ENCODE measurements around the gene ANKRD34A. TPM values are rescaled to one million over a fixed set of nuclear protein-coding genes. Genes with fewer than 3 reads are reported as not detected.
A peak's percentile ranks its signal among the peaks of the same experiment; 100 is the strongest.

Gene ANKRD34A
- total RNA-seq, 1 donor from 2014 or later: 0.56 TPM

DNA sequence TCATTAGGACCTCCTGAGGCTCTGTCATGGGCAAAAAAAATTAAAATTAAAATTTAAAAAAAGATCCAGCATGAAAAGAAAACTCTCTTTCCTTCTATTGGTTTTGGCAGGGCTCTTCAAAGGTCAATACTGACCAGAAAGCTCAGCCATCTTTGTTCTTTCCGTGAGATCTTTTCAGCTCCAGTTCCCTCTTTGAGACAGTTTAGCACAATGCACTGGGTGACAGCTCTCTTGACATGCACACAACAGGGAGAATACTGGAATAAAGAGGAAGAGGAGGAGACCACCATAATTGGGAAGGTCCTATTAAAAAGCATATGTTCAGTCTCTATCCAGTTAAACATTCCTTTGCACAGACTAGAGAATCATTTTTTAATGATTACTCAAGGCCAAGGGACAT, 12.8 kb downstream of the ANKRD34A start:
- DNase-seq (ENCODE audit: low spot score): no peak
- peak overlapping the region; percentile 58 for H3K4me3 Mint-ChIP-seq (ENCODE audit: unreplicated experiment)
- H3K4me1 Mint-ChIP-seq (ENCODE audit: unreplicated experiment): peaks cover 30% of the 10 kb centered on the region
- peaks cover 30% of the 10 kb centered on the region for H3K36me3 Mint-ChIP-seq (ENCODE audit: low read depth, unreplicated experiment)
- H3K27me3 Mint-ChIP-seq (ENCODE audit: unreplicated experiment): peaks cover 2% of the 10 kb centered on the region
- TF ChIP-seq, protein P1, sequence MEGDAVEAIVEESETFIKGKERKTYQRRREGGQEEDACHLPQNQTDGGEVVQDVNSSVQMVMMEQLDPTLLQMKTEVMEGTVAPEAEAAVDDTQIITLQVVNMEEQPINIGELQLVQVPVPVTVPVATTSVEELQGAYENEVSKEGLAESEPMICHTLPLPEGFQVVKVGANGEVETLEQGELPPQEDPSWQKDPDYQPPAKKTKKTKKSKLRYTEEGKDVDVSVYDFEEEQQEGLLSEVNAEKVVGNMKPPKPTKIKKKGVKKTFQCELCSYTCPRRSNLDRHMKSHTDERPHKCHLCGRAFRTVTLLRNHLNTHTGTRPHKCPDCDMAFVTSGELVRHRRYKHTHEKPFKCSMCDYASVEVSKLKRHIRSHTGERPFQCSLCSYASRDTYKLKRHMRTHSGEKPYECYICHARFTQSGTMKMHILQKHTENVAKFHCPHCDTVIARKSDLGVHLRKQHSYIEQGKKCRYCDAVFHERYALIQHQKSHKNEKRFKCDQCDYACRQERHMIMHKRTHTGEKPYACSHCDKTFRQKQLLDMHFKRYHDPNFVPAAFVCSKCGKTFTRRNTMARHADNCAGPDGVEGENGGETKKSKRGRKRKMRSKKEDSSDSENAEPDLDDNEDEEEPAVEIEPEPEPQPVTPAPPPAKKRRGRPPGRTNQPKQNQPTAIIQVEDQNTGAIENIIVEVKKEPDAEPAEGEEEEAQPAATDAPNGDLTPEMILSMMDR (IDR thresholded peaks at IDR 0.05; ENCODE audit: unreplicated experiment): no peak
- no peaks in the 10 kb centered on the region for H3K9me3 Mint-ChIP-seq (ENCODE audit: unreplicated experiment)
- no peak overlapping the region for H3K27ac Mint-ChIP-seq (ENCODE audit: unreplicated experiment)

DNA sequence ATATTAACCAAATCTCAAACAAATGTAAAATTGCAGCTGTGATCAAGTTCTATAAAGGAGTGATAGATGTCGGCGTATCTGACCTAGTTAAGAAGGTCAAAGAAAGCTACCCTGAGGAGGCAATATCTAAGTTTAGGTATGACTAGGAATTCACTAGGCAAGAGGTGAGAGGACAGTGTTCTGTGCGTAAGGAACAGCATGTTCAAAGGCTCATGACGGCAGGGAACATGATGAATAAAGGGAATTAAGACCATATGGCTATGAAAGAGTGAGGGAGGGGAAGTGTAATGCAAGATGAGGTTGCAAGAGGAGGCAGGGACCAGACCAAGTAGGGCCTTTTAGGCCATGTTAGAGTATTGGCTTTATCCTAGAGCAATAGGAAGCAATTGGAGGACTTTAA, 15.2 kb downstream of the ANKRD34A start:
- H3K36me3 Mint-ChIP-seq (ENCODE audit: low read depth, unreplicated experiment): peaks cover 35% of the 10 kb centered on the region

DNA sequence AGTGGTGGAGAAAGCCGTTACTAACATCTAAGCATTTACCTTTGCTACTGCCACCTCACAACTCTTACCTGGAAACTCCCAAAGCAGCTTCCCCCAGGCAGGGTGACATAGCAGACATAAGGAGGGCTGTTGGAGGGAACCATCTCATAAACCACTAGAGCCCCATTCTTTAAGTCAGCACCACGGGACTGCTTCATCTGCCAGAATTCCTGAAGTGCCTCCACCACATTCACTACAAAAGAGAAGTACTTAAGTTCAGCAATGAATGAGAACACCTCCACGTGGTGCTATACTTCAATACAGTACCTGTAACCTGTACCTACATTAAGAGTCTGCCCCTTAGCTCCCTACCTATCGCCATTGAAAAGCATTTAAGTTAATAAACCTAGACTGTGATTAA, 16.8 kb downstream of the ANKRD34A start:
- DNase-seq (ENCODE audit: low spot score): no peak
- Mint-ChIP-seq H3K4me3 (ENCODE audit: unreplicated experiment) (no peak overlapping the region), H3K4me1 (ENCODE audit: unreplicated experiment) (peaks cover 4% of the 10 kb centered on the region), H3K27ac (ENCODE audit: unreplicated experiment) (no peak overlapping the region), H3K27me3 (ENCODE audit: unreplicated experiment) (no peaks in the 10 kb centered on the region), H3K9me3 (ENCODE audit: unreplicated experiment) (no peaks in the 10 kb centered on the region), H3K36me3 (ENCODE audit: low read depth, unreplicated experiment) (peaks cover 46% of the 10 kb centered on the region)
- TF ChIP-seq, protein P1 (IDR thresholded peaks at IDR 0.05; ENCODE audit: unreplicated experiment): no peak

More for the DNA sequence above, 15.2 kb downstream of the ANKRD34A start:
- Mint-ChIP-seq H3K4me1 (ENCODE audit: unreplicated experiment) (peaks cover 9% of the 10 kb centered on the region), H3K4me3 (ENCODE audit: unreplicated experiment) (no peak overlapping the region), H3K27ac (ENCODE audit: unreplicated experiment) (no peak overlapping the region), H3K9me3 (ENCODE audit: unreplicated experiment) (no peaks in the 10 kb centered on the region), H3K27me3 (ENCODE audit: unreplicated experiment) (no peaks in the 10 kb centered on the region)
- TF ChIP-seq, protein P1 (IDR thresholded peaks at IDR 0.05; ENCODE audit: unreplicated experiment): no peak
- DNase-seq (ENCODE audit: low spot score): no peak

DNA sequence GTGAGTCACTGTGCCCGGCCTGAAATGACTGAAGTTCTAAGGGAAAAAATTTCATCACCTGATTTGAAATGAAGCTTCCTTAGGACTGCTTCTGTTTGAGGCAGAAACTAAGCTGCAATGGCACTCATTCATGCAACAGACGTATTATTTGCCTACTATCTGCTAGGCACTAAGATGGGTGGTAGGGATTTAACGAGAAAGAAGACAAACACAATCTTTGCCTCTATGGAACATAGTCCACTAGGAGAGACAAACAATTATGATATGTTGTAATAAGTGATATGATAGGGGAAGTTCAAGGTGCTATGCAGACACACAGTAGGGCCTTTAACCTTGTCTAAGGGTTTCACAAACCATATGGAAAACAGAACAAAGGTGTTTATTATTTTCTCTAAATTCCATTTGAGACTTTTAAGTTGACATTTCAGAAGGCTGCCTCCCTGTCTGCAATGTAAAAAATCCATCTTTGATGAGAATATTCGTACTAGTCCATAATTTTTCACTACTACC, 17.8 kb downstream of the ANKRD34A start:
- Mint-ChIP-seq H3K4me3 (ENCODE audit: unreplicated experiment) (no peak overlapping the region), H3K4me1 (ENCODE audit: unreplicated experiment) (peaks cover 4% of the 10 kb centered on the region), H3K27me3 (ENCODE audit: unreplicated experiment) (no peaks in the 10 kb centered on the region), H3K9me3 (ENCODE audit: unreplicated experiment) (no peaks in the 10 kb centered on the region), H3K27ac (ENCODE audit: unreplicated experiment) (no peak overlapping the region), H3K36me3 (ENCODE audit: low read depth, unreplicated experiment) (peaks cover 48% of the 10 kb centered on the region)
- TF ChIP-seq, protein P1 (IDR thresholded peaks at IDR 0.05; ENCODE audit: unreplicated experiment): no peak
- no peak for DNase-seq (ENCODE audit: low spot score)

DNA sequence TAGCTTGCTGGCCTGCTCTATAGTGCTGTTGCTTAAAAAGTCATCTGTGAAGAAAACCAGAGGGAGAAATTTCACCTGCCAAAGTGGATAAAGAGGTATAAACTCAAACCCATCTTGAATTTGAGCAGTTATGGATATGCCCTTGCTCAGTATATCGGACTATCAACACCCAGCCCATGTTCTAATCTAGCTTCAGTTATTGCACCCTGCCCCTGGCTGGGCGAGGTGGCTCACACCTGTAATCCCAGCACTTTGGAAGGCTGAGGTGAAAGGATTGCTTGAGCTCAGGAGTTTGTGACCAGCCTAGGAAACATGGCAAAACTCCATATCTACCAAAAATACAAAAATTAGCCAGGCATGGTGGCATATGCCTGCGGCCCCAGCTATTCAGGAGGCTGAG, 19.8 kb downstream of the ANKRD34A start:
- Mint-ChIP-seq H3K4me3 (ENCODE audit: unreplicated experiment) (peak overlapping the region; percentile 52), H3K27me3 (ENCODE audit: unreplicated experiment) (no peaks in the 10 kb centered on the region), H3K36me3 (ENCODE audit: low read depth, unreplicated experiment) (peaks cover 46% of the 10 kb centered on the region), H3K9me3 (ENCODE audit: unreplicated experiment) (no peaks in the 10 kb centered on the region), H3K4me1 (ENCODE audit: unreplicated experiment) (no peaks in the 10 kb centered on the region), H3K27ac (ENCODE audit: unreplicated experiment) (no peak overlapping the region)
- TF ChIP-seq, protein P1 (IDR thresholded peaks at IDR 0.05; ENCODE audit: unreplicated experiment): no peak
- DNase-seq (ENCODE audit: low spot score): no peak
